Retina (tissue), 1 donor: ENCODE measurements around the gene DAB2.
"Not testable (repeated sequence)": the region's sequence is repeated elsewhere in the genome, so short reads cannot be mapped to it uniquely, and the experiment has no call there.

ENCODE experiments used
- DNase-seq: peaks from one replicate; pipeline ENCODE4 v3.0.0-alpha.2; 2016

Gene DAB2

DNA sequence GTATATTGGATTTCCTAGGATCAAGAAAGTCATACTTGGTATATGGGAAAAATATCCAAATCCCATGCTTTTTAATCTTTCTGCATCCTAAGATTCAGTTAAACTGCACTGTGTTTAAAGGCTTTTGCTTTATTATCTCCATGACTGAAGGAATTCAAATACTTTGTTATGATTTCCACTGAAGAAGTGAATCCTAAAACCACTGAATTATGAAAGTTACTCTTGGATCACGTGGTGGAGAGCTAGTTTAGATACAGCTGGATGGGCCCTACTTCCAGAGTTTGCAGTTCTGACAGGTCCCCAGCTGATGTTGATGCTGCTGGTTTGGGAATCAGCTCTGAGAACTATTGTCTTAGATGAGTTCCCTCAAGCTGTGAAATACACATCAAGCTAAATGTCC, 5.0 kb downstream of the DAB2 start:
- no peak for DNase-seq

- DNase-seq: no peak
Observed at GRCh38 chr5:39417979-39418378, 6.8 kb downstream of the DAB2 start.

- no peak for DNase-seq
Observed at GRCh38 chr5:39415201-39415600, 9.6 kb downstream of the DAB2 start.

- no peak for DNase-seq
Observed at GRCh38 chr5:39414426-39414825, 10.4 kb downstream of the DAB2 start.

DNA sequence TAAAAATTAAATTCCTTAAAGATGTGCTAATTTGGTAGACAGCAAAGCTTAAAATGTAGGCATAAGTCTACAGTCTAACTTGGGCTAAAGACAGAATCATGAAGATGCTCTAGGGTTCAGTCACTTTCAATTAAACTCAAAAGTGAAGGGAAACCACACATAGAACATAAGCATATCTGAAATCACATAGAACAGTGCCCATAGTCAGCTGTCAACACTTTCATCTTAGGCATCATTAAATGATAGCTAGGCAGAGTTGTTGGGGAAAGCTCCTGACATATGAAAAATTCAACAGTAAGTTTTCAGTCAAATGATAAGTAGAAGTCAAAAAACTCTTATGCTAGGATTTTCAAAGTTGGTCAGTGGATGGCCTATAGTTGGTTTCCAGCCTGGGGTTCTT, 11.0 kb downstream of the DAB2 start:
- DNase-seq: no peak

DNA sequence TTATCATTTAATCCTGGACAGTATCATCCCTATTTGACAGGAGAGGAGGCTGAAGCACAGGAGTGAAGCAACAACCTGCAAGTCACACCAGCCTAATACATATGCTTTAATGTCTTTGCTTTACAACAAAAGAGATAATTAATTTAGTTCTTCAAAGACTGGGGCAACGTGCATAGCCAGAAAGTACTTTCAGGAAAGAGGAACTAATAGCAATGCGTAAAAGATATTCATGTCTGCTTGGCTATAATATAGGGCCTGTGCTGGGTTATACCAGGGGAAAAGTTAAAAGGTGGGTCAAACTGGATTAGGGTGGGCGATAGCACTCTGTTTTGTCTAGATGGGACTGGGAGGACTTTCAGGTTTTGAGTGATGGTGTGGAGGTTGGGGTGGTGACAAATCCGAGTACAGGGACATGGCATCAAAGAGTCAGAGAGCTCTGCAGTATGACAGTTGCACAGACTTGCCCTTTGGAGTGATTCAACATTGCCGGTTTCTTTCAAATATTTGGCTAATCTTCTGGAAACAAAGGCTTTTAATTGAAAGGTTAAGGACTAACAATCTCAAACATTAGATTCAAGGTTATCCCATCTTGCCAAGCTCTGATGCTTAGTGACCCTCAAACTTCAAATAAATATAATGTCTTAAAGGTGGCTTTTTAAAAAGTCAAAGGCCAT, 11.9 kb downstream of the DAB2 start:
- no peak for DNase-seq

DNA sequence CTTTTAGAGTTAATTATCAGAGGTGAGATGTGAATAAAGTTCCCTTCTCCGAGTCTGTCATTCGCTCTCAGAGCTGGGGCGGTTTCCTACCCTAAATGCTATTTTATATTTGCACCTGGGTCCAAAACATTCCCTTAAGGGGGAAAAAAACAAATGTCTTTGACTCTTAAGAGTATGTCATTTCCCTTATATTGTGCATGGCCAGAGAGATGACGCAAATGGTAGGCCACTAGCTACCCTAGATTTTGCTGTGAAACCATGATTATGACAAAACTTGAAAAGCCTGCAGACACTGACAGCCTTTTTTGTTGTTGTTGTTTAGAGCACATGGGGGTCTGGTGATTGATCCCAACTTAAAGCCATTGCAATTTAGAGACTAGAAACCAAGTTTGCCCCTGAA, 12.8 kb downstream of the DAB2 start:
- no peak for DNase-seq

DNA sequence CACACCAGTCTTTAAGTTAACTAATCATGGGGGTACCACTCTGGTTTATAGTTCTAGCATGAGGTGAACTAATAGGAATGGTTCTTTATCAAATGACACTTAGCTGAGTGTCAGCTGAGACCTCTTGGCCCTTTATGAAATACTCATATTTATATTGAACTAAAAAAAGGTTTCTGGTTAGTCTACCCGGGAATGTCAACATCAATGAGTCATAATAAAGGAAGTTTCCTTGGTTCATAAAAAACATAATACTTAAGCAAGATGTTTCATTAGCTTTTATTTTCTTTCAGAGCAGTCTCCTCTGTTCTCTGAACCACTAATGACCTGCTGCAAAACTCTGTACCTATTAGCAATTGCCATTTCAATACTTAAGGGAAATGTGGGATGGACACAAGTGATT, 13.7 kb downstream of the DAB2 start:
- DNase-seq: no peak

DNA sequence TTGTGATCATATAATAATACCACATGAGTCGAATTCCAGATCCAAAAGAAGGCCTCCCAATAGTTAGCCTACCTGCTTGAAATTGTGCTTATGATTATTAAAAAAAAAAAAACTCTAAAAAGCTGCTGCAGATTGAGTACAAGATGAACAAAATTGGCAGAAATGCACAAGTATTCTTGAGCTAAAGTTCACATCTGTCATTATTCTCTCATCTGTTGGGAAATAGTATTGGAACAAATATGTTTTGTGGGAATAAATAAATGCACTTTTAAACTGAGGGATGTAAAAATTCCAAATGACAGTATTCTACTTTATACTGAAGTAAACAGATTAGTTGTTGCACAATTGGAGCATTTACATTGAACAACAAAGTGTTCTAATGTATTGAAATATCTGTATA, 15.7 kb downstream of the DAB2 start:
- no peak for DNase-seq

DNA sequence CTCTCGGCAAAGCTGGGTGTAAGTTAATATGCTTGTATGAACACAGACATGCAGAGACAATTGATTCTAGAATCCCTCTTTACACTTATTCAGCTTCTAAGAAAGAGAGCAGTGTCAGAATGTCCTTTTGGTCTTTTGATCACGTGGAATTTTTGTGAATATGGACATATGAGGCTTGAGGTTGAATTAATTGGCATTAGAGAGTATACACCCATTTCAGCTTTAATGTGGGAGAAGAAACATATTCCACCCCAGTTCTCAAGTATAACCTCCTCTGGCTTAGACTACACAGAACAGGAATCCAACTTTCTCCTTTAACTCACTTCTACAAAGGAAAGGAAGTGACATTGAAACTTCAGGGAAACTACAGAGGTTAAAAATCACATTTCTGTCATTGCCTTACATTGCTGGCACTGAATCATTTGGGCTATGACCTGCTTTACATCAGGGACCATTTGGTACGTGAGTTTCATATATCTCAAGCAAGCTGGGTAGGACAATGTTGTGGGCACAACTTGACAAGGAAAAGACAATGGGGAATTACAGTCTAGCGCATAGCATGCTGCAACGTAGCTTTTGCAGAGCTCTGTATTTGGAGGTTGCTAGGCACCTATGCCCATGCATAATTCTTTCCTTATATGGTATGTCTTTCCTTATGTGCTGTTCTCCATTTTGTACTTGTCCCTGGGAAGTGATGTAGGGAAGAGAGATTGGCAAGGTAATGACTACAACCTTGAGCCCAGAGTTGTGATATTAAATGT, 19.5 kb downstream of the DAB2 start:
- no peak for DNase-seq

- DNase-seq: not testable (repeated sequence)
Observed at GRCh38 chr5:39403761-39404160, 21.0 kb downstream of the DAB2 start.

- not testable (repeated sequence) for DNase-seq
Observed at GRCh38 chr5:39402140-39402539, 22.6 kb downstream of the DAB2 start.

DNA sequence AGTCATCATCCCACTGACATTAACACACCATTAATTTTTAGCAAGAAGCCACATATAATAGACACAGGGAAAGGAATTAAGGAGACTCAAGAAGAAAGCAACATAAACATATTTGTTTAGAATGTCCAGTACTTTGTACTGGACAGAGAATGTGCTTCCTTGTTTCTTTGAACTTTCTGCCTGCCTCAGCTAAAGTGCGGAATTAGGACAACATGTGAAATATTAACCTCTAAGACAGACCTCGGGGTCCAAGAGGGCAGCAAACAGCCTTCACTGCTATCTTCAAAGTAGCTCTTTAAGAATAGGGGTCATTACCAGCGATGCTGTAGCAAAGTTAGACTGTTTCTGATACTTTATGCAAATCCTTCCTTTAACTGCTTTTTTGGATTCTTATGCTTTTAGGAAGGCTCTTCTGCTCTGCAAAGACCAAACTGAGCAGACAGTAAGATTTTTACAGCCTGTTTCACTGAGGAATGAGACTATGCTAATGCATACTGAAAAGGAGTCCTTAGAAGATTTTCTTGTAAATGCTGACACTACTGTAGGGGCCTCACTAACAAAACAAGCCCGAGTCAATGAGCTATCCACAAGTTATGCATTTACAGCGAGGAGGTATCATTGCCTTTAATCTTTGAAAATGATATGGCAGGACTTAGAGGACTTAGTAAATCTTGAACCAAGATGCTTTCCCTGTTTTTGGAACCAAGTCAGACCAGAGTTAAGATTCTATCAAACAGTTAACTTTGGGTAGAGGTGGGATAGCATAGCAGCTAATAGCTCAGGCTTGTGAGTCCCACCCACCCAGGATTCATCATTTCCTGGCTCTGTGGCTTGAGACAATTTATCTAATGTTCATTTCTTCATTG, 23.8 kb downstream of the DAB2 start:
- no peak for DNase-seq

- no peak for DNase-seq
Observed at GRCh38 chr5:39399135-39400036, 25.4 kb downstream of the DAB2 start.

- no peak for DNase-seq
Observed at GRCh38 chr5:39396843-39397242, 27.9 kb downstream of the DAB2 start.

DNA sequence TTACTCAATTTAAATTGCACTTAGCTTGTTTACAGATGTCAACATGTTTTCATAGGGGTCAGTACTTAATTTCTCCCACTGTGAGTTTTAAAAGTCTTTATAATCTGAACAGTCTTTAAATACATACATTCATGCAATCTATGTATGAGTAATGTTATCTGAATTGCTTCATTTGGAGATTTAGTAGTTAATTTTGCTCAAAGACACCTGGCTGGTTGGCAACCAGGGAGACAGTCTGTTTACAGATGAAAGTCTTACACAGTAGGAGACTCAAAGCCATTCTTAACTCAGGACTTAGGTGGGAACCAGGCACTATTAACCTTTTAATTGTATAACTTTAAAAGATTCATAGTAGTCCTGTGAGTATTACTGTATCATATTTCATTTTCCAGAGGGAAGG, 29.3 kb downstream of the DAB2 start:
- DNase-seq: no peak

GRCh38 chr5:39394946-39395345, 29.8 kb downstream of the DAB2 start:
- DNase-seq: no peak

GRCh38 chr5:39390945-39391344, 33.8 kb downstream of the DAB2 start:
- no peak for DNase-seq

DNA sequence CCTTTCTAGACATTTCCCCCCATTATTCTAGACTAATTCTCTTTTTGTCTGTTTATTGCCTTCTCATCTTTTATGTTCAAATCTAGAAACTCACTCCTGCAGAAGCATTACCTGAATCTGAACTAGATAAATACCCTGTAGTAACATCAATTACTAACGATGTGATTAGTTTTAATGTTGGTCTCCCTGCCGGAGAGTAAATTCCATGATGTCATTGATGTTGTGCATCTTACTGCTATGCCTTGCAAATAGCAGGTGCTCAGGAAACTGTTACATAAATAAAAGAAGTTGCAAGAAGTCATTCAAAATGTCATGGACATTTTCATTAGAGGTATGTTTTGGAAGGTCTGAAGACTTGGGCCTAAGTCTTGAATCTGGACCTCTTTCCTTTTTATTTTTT, 37.5 kb downstream of the DAB2 start:
- no peak for DNase-seq

GRCh38 chr5:39384271-39384670, 40.5 kb downstream of the DAB2 start:
- no peak for DNase-seq

DNA sequence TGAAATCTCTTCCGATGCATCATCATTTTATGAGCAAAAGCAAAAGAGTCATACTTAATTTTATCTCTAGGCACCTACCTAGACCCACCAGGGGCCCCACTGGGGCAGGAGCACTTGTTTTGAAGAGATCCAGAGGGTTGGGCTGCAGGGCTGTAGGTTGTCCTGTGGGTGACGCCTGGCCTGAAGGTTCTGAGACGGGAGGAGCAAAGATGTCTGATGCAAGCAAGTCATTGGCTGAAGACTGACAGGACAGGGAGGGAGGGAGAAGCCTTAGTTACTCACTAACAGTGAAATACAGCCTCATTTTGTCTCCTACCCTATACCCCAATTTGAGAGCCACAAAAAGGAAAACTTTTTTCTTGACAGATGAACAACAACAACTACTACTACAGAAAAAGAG, 43.4 kb downstream of the DAB2 start:
- DNase-seq: no peak

GRCh38 chr5:39379693-39380092, 45.1 kb downstream of the DAB2 start:
- DNase-seq: no peak

DNA sequence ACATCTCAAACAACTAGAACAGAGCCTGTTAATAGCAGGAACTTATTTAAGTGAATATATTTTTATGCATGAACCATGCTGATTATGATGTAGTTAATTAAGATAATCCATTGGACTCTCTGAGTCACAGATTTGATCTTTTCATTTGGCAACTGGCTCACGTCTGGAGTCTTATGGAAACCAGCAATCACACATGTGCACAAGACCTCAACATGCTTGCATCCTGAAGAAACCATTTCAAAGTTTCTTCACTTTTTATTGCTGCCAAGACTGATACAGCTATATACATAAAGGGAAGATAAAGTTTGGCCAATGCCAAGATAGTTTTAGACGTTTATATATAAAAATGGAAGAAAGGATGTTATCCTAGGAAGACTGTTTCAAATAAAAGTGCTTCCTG, 47.2 kb downstream of the DAB2 start:
- DNase-seq: no peak
